Activated T-cell treated with anti-CD3 and anti-CD28 coated beads, Interleukin-2, amount 50 U/mL, for 72 hours (primary cell): ENCODE measurements around the gene NR1H4. TPM values are rescaled to one million over a fixed set of nuclear protein-coding genes. Genes with fewer than 3 reads are reported as not detected.
"Not testable (repeated sequence)": the region's sequence is repeated elsewhere in the genome, so short reads cannot be mapped to it uniquely, and the experiment has no call there.

Source experiments
- ATAC-seq, 2 donors: fragments of 150-1000 bp; cut with Tn5 transposase; replicated peaks in 1 of 2; 2 replicates each; pipeline ENCODE4 v1.10.0; 2021; ENCODE audit warnings: moderate library complexity in 2 of 2, mild to moderate bottlenecking in 1 of 2
- DNase-seq, 2 donors: peaks; one replicate each; pipeline ENCODE4 v3.0.0; 2021 to 2022; ENCODE audit warnings: mixed read lengths in 1 of 2
- H3K27ac Mint-ChIP-seq: one replicate; pipeline ENCODE4 v1.8.0; 2022; ENCODE audit warnings: mild to moderate bottlenecking, moderate library complexity, mixed read lengths
- H3K27me3 Mint-ChIP-seq: one replicate; pipeline ENCODE4 v1.8.0; 2022; ENCODE audit warnings: low read depth, mixed read lengths
- H3K36me3 Mint-ChIP-seq, 2 donors: one replicate each; pipeline ENCODE4 v1.8.0; 2022; ENCODE audit warnings: mixed read lengths in 2 of 2, mild to moderate bottlenecking in 1 of 2; ENCODE audit not compliant: insufficient read depth in 2 of 2
- H3K4me1 Mint-ChIP-seq: one replicate; pipeline ENCODE4 v1.8.0; 2022; ENCODE audit warnings: low read depth, mixed read lengths
- H3K4me3 Mint-ChIP-seq, 2 donors: one replicate each; pipeline ENCODE4 v1.8.0; 2022; ENCODE audit warnings: mild to moderate bottlenecking in 2 of 2, mixed read lengths in 2 of 2, moderate library complexity in 2 of 2
- H3K9me3 Mint-ChIP-seq, 2 donors: one replicate each; pipeline ENCODE4 v1.8.0; 2022; ENCODE audit warnings: mixed read lengths in 2 of 2
- total RNA-seq, 2 donors: library from RNA; stranded (reverse); gene quantifications; one replicate each; pipeline ENCODE4 v1.2.3, GENCODE V29; 2022

NR1H4 gene
- total RNA-seq, 2 donors from 2014 or later = not detected

DNA sequence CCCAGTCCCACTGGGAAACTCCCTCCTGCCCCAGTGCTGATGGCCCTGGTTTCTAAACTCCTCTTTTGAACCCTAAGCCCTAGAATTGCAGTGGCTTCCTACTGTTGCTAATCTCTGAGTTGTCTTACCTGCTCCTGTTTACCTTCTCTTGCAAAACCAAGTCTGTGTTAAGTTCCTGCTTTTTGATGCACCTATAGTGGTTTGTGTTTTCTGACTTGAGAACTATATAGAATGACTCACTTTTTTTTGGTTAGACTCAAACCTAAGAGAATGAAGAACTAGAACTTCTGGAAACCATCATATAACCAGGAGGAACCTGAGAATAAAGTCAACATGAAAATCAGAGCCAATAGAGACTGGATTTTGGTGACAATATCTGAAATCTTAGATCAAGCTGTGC lies 94.3 kb downstream of the NR1H4 start:
- Mint-ChIP-seq H3K27ac (no peak overlapping the region), H3K36me3 (no peaks in the 10 kb centered on the region), H3K4me1 (peaks cover 15% of the 10 kb centered on the region), H3K4me3 (no peak overlapping the region), H3K9me3 (no peaks in the 10 kb centered on the region), H3K27me3 (peaks cover 48% of the 10 kb centered on the region)
- no peak for DNase-seq
- ATAC-seq = peak; percentile 69 to 72

DNA sequence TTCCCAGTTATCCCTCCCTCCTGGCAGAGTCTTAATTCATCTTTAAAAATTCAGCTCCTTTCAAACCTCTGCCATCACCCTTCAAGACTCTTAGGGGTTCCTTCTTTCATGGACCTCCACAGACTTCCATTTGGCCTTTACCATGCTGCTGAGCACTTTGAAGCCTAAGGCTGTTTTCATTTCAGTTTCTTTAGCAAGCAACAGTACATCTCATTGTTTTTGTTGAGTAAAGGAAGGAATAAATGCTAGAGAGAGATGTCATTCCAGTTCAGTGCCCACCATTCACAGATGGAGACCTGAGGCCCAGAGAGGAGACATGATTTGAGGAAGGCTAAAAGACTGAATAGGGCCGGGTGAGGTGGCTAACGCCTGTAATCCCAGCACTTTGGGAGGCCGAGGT lies 98.5 kb downstream of the NR1H4 start:
- Mint-ChIP-seq H3K27me3 (peaks cover 37% of the 10 kb centered on the region), H3K27ac (no peak overlapping the region), H3K36me3 (peaks cover 2 to 3% of the 10 kb centered on the region in 2 donors), H3K9me3 (no peaks in the 10 kb centered on the region), H3K4me3 (peak overlapping the region; percentile 28 to 30), H3K4me1 (peaks cover 25% of the 10 kb centered on the region)
- ATAC-seq = no peak
- no peak for DNase-seq

GRCh38 chr12:100573292-100574186 lies 99.9 kb downstream of the NR1H4 start, which contains the start of gene GAS2L3:
Gene GAS2L3 (plus strand): TSS chr12:100573684. CDS start chr12:100594905, 21,221 bp downstream.
- ATAC-seq = peak; percentile 96
- H3K27ac Mint-ChIP-seq = peak within 1 kb of the TSS; percentile 88
- H3K9me3 Mint-ChIP-seq = no peaks in the 10 kb centered on the region
- H3K36me3 Mint-ChIP-seq = peaks cover 2 to 3% of the 10 kb centered on the region in 2 donors
- peaks cover 13% of the 10 kb centered on the region for H3K4me1 Mint-ChIP-seq
- peaks cover 44% of the 10 kb centered on the region for H3K27me3 Mint-ChIP-seq
- peak within 1 kb of the TSS; percentile 96 to 99 for H3K4me3 Mint-ChIP-seq
- DNase-seq = peak; percentile 76 to 83

- no peak overlapping the region for H3K27ac Mint-ChIP-seq
- peaks cover 2 to 3% of the 10 kb centered on the region in 2 donors for H3K36me3 Mint-ChIP-seq
- peak overlapping the region; percentile 96 to 99 for H3K4me3 Mint-ChIP-seq
Observed at GRCh38 chr12:100574187-100575074, 100.8 kb downstream of the NR1H4 start.

DNA sequence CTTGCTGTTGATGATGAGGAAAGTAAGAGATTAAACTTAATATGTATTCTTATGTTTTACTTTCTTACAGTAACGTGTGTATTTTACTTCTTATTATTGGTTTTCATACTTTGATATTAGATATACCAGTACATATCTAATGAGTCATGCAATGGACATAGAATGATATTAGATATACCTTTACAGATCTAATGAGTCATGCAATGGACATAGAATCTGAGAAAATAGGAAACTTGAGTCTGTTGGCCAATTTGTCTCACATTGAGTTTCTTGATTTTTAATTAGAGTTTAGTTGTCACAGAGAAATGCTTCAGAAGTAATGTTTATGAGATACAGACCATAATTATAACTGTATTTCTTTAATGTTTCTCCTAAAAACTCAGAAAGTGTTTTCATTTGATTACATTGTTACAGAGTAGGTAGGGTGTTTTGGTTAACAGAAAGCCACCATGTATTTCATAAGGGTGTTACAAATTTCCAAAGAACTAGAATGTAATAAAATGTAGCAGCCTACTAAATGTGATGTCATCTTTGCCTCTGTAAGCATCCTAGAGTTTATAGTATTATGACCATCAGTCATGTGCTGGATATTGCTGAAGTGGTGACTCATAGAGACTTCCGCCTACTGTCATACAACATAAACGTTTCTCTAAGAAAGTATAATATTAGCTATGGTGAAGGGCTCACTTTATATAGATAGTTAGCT lies 102.8 kb downstream of the NR1H4 start:
- peaks cover 2 to 3% of the 10 kb centered on the region in 2 donors for H3K36me3 Mint-ChIP-seq
- ATAC-seq (no peak), DNase-seq (no peak)
- H3K4me3 Mint-ChIP-seq = no peak overlapping the region
- H3K27me3 Mint-ChIP-seq = peaks cover 39% of the 10 kb centered on the region
- peaks cover 13% of the 10 kb centered on the region for H3K4me1 Mint-ChIP-seq
- no peaks in the 10 kb centered on the region for H3K9me3 Mint-ChIP-seq
- no peak overlapping the region for H3K27ac Mint-ChIP-seq

More at GRCh38 chr12:100574187-100575074, 100.8 kb downstream of the NR1H4 start:
- H3K9me3 Mint-ChIP-seq = no peaks in the 10 kb centered on the region
- peaks cover 13% of the 10 kb centered on the region for H3K4me1 Mint-ChIP-seq
- peaks cover 44% of the 10 kb centered on the region for H3K27me3 Mint-ChIP-seq
- ATAC-seq (peak in 1 of 2 donors; percentile 6), DNase-seq (no peak)

- Mint-ChIP-seq H3K36me3 (peaks cover 0 to 2% of the 10 kb centered on the region in 2 donors), H3K9me3 (peaks cover 3 to 7% of the 10 kb centered on the region in 2 donors), H3K4me3 (no peak overlapping the region), H3K27ac (no peak overlapping the region), H3K27me3 (peaks cover 26% of the 10 kb centered on the region), H3K4me1 (peaks cover 10% of the 10 kb centered on the region)
- no peak for DNase-seq
- ATAC-seq = no peak
Observed at GRCh38 chr12:100578923-100579322, 105.3 kb downstream of the NR1H4 start.

- H3K4me3 Mint-ChIP-seq = no peak overlapping the region
- DNase-seq (no peak), ATAC-seq (no peak)
- H3K27me3 Mint-ChIP-seq = peaks cover 17% of the 10 kb centered on the region
- H3K27ac Mint-ChIP-seq = no peak overlapping the region
- H3K9me3 Mint-ChIP-seq = peaks cover 3 to 7% of the 10 kb centered on the region in 2 donors
- peaks cover 0 to 2% of the 10 kb centered on the region in 2 donors for H3K36me3 Mint-ChIP-seq
- peaks cover under 1% of the 10 kb centered on the region for H3K4me1 Mint-ChIP-seq
Observed at GRCh38 chr12:100579844-100580243, 106.2 kb downstream of the NR1H4 start.

DNA sequence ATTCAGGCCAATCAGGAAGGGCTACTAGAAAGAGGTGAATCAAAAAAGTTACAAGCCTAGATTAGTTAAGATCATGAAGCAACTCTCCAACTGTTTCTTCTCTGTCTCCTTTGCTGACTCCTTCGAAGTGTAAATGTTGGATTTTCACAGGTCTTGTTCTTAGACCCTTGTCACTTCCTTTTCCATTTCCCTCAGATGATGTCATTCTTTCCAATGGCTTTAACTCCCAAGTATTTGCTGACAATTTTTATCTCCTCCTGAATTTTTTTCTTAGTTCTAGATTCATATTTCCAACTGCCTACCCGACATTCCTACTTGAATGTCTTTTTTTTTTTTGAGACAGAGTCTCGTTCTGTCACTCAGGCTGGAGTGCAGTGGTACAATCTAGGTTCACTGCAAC lies 110.6 kb downstream of the NR1H4 start:
- H3K27ac Mint-ChIP-seq = no peak overlapping the region
- ATAC-seq = no peak
- peaks cover 15 to 27% of the 10 kb centered on the region in 2 donors for H3K9me3 Mint-ChIP-seq
- no peaks in the 10 kb centered on the region for H3K4me1 Mint-ChIP-seq
- H3K27me3 Mint-ChIP-seq = peaks cover 8% of the 10 kb centered on the region
- H3K36me3 Mint-ChIP-seq = peaks cover 9 to 10% of the 10 kb centered on the region in 2 donors
- no peak for DNase-seq
- no peak overlapping the region for H3K4me3 Mint-ChIP-seq

- ATAC-seq = no peak
- Mint-ChIP-seq H3K9me3 (peaks cover 2 to 9% of the 10 kb centered on the region in 2 donors), H3K27ac (no peak overlapping the region), H3K4me3 (no peak overlapping the region), H3K36me3 (peaks cover under 1 to 1% of the 10 kb centered on the region in 2 donors), H3K27me3 (no peaks in the 10 kb centered on the region), H3K4me1 (no peaks in the 10 kb centered on the region)
- no peak for DNase-seq
Observed at GRCh38 chr12:100591979-100592378, 118.3 kb downstream of the NR1H4 start.

DNA sequence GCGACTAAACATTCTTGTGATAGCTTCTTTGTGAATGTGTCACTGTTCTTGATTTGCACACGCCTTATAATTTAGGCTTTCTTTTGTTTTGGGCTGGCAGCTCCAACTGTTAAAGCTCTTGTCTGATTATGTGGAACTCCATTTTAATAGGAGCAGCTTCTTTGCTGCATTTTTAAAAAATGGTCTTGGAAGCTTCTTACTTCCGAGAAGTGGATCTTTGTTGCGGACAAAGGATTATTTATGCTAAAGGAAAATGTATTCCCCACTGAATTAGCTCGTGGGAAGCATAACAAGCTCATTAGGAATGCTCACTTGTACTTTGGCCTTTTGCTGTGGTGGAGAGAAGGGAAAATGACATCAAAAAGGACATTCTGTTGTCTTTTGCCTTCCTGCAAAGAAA lies 119.8 kb downstream of the NR1H4 start:
- Mint-ChIP-seq H3K4me1 (no peaks in the 10 kb centered on the region), H3K9me3 (no peaks in the 10 kb centered on the region), H3K27ac (no peak overlapping the region), H3K36me3 (no peaks in the 10 kb centered on the region), H3K27me3 (no peaks in the 10 kb centered on the region), H3K4me3 (no peak overlapping the region)
- ATAC-seq = no peak
- no peak for DNase-seq

GRCh38 chr12:100601626-100602025 lies 128.0 kb downstream of the NR1H4 start:
- Mint-ChIP-seq H3K4me3 (no peak overlapping the region), H3K27ac (no peak overlapping the region), H3K9me3 (peaks cover 0 to 2% of the 10 kb centered on the region in 2 donors), H3K36me3 (no peaks in the 10 kb centered on the region), H3K4me1 (no peaks in the 10 kb centered on the region), H3K27me3 (no peaks in the 10 kb centered on the region)
- ATAC-seq (no peak), DNase-seq (no peak)

DNA sequence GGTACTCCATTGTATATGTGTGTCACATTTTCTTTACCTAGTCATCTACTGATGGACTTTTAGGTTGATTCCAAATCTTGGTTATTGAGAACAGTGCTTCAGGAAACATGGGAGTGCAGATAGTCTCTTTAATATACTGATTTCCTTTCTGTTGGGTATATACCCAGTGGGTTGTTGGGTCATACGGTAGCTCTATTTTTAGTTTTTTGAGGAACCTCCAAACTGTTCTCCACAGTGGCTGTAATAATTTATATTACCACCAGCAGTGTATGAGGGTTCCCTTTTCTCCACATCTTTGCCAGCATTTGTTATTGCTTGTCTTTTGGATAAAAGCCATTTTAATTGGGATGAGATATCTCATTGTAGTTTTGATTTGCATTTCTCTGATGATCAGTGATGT lies 129.3 kb downstream of the NR1H4 start:
- not testable (repeated sequence) for H3K36me3 Mint-ChIP-seq, ATAC-seq, H3K4me1 Mint-ChIP-seq, H3K27ac Mint-ChIP-seq, DNase-seq, H3K27me3 Mint-ChIP-seq, H3K9me3 Mint-ChIP-seq, H3K4me3 Mint-ChIP-seq
